GM12878 (cell line): Measurements from ENCODE around the gene IGSF8. TPM values are rescaled to one million over a fixed set of nuclear protein-coding genes. Genes with fewer than 3 reads are reported as not detected.
A peak's percentile ranks its signal among the peaks of the same experiment; 100 is the strongest.

ENCODE experiments used
- ATAC-seq: fragments of 200-7000 bp; cut with Tn5 transposase; 3 replicates; pipeline ENCODE4 v1.9.1; 2020; ENCODE audit warnings: mild to moderate bottlenecking, moderate library complexity
- BruUV-seq: library from RNA; stranded (reverse); fragments of 400-500 nt; replicated peaks from 2 replicates; lab custom pipeline; 2021; lab: Mats Ljungman, UMichigan
- CTCF ChIA-PET: fragments of 300-600 bp; sonication (Branson Sonifier 250); formaldehyde crosslinking; extraction: SDS; loops from one replicate; lab custom pipeline; 2021; ENCODE audit warnings: inconsistent platforms; lab: Yijun Ruan, JAX
- POLR2A ChIA-PET: fragments of 350-600 bp; formaldehyde crosslinking; extraction: SDS; loops from one replicate; lab custom pipeline; 2021; ENCODE audit warnings: inconsistent platforms; lab: Charles Lee
- RAD21 ChIA-PET: fragments of 300-600 bp; sonication (Branson Sonifier 250); formaldehyde crosslinking; loops from one replicate; lab custom pipeline; 2023; ENCODE audit warnings: antibody characterized with exemption; ENCODE audit not compliant: unreplicated experiment; lab: Charles Lee
- SMC1A ChIA-PET: fragments of 300-600 bp; sonication (Branson Sonifier 250); formaldehyde crosslinking; loops from one replicate; lab custom pipeline; 2023; ENCODE audit not compliant: unreplicated experiment, uncharacterized antibody; lab: Charles Lee
- DNase-seq: peaks from one replicate; pipeline ENCODE4 v3.0.0-alpha.2; 2011; ENCODE audit warnings: low read depth, low spot score
- FAIRE-seq: peaks from 3 replicates; lab custom pipeline; 2011; peaks lifted over from hg19 to GRCh38; lab: Jason Lieb, UNC
- H2AFZ ChIP-seq: 2 replicates; pipeline ENCODE4 v1.6.0; 2011; ENCODE audit warnings: low read depth, low read length, control low read depth; ENCODE audit not compliant: control insufficient read depth
- H3K27ac ChIP-seq: 2 replicates; pipeline ENCODE4 v1.5.1; 2011; ENCODE audit warnings: control low read depth; ENCODE audit not compliant: control insufficient read depth, insufficient read depth
- H3K27me3 ChIP-seq, 2 experiments: replicated peaks in 1 of 2; 2 replicates each; pipeline versions ENCODE4 v1.6.0 to v1.6.1; 2011; ENCODE audit warnings: low read length in 1 of 2; ENCODE audit not compliant: control insufficient read depth in 2 of 2, insufficient read depth in 2 of 2
- H3K36me3 ChIP-seq, 2 experiments: 2 replicates each; pipeline ENCODE4 v1.5.1; 2011; ENCODE audit warnings: low read length in 1 of 2; ENCODE audit not compliant: control insufficient read depth in 2 of 2, insufficient read depth in 2 of 2
- H3K4me1 ChIP-seq: 2 replicates; pipeline ENCODE4 v1.6.1; 2011; ENCODE audit warnings: mild to moderate bottlenecking, low read length, moderate library complexity, mixed read lengths; ENCODE audit not compliant: control insufficient read depth, insufficient read depth
- H3K4me2 ChIP-seq: 2 replicates; pipeline ENCODE4 v1.6.0; 2011; ENCODE audit warnings: control low read depth; ENCODE audit not compliant: control insufficient read depth, insufficient read depth
- H3K4me3 ChIP-seq: fragments of 200-600 bp; sonication (generic); 2 replicates; pipeline ENCODE4 v1.5.1; 2016
- H3K79me2 ChIP-seq: 2 replicates; pipeline ENCODE4 v1.6.0; 2011; ENCODE audit warnings: low read length; ENCODE audit not compliant: control insufficient read depth, insufficient read depth
- H3K9ac ChIP-seq: 2 replicates; pipeline ENCODE4 v1.8.0; 2011; ENCODE audit warnings: low read length, control low read depth, mixed read lengths; ENCODE audit not compliant: control insufficient read depth, insufficient read depth
- H3K9me3 ChIP-seq: replicated peaks from 3 replicates; pipeline ENCODE4 v1.5.1; 2011; ENCODE audit warnings: mild to moderate bottlenecking, low read length; ENCODE audit not compliant: control insufficient read depth, insufficient read depth
- H4K20me1 ChIP-seq: 2 replicates; pipeline ENCODE4 v1.6.0; 2011; ENCODE audit not compliant: control insufficient read depth, insufficient read depth
- CBX3 ChIP-seq: fragments of 200-600 bp; sonication (generic); IDR thresholded peaks from 2 replicates; pipeline ENCODE4 v1.6.1; 2016; ENCODE audit warnings: low read depth, borderline replicate concordance
- NR2F1 ChIP-seq: fragments of 450-650 bp; conservative IDR thresholded peaks from 2 replicates; pipeline ENCODE4 v1.6.1; 2017; ENCODE audit warnings: mild to moderate bottlenecking
- PAX8 ChIP-seq: fragments of 450-650 bp; IDR thresholded peaks from 2 replicates; pipeline ENCODE4 v1.6.1; 2017; ENCODE audit warnings: mild to moderate bottlenecking, moderate library complexity
- RAD21 ChIP-seq: IDR thresholded peaks from 2 replicates; pipeline ENCODE4 v1.6.1; 2011; ENCODE audit warnings: mild to moderate bottlenecking, low read depth, low read length, moderate library complexity; ENCODE audit not compliant: insufficient read depth
- SMC3 ChIP-seq: IDR thresholded peaks from 2 replicates; pipeline ENCODE4 v1.6.1; 2011; ENCODE audit warnings: low read length, improper control_type of control experiment, borderline replicate concordance
- SUZ12 ChIP-seq: fragments of 200-600 bp; sonication (generic); IDR thresholded peaks from one replicate; pipeline ENCODE4 v1.6.1; 2018; ENCODE audit warnings: antibody characterized with exemption, mild to moderate bottlenecking; ENCODE audit not compliant: unreplicated experiment
- WGBS: methylation state at CpG from one replicate; pipeline ENCODE4 v1.1.6; 2016; ENCODE audit warnings: low lambda C conversion rate; ENCODE audit not compliant: insufficient replicate concordance, insufficient coverage; ENCODE audit errors: missing lambda C conversion rate; 5-methylcytosine and 5-hydroxymethylcytosine counted together
- in situ Hi-C: fragments of 300-500 bp; cut with MboI; formaldehyde crosslinking; loops from 9 replicates; pipeline ENCODE4 v1.14.3; 2018; ENCODE audit warnings: mixed read lengths
- intact Hi-C: fragments of 100-400 bp; cut with micrococcal nuclease; formaldehyde crosslinking; loops from one replicate; pipeline ENCODE4 v1.14.2; 2022; ENCODE audit not compliant: unreplicated experiment
- polyA plus RNA-seq, 11 experiments: library from polyadenylated mRNA; depleted of rRNA in 4 of 11; unstranded in 6 of 11; stranded (reverse) in 5 of 11; fragments of >200 nt; fragmentation: Nextera tagmentation in 4 of 11; fragmentation: Illumina TruSeq in 1 of 11; extraction: Ambion mirVana in 4 of 11; extraction: Trizol in 1 of 11; gene quantifications; 1 replicate in 1 of 11; 2 replicates in 10 of 11; pipeline versions ENCODE4 v1.2.1 to v1.2.3, GENCODE V29; 2011 to 2016; ENCODE audit warnings: inconsistent platforms in 2 of 11, missing spikeins in 2 of 11, low read depth in 1 of 11
- total RNA-seq, 4 experiments: library from RNA; depleted of rRNA in 3 of 4; stranded (reverse); fragments of >200 nt in 3 of 4; fragmentation: Illumina TruSeq in 1 of 4; extraction: Trizol in 1 of 4; gene quantifications; 2 replicates each; pipeline versions ENCODE4 v1.2.1 to v1.2.3, GENCODE V29; 2013 to 2021
- TF ChIP-seq, protein P1 (sequence below): fragments of 450-650 bp; IDR thresholded peaks from 2 replicates; pipeline ENCODE4 v1.6.1; 2017; ENCODE audit warnings: mild to moderate bottlenecking, low read depth, inconsistent platforms; ENCODE audit not compliant: poor library complexity, severe bottlenecking
- TF ChIP-seq, protein P2 (sequence below): fragments of 450-650 bp; IDR thresholded peaks from 2 replicates; pipeline ENCODE4 v1.6.1; 2016; ENCODE audit warnings: mild to moderate bottlenecking
- TF ChIP-seq, protein P3 (sequence below), 3 experiments: IDR thresholded peaks in 2 of 3; conservative IDR thresholded peaks in 1 of 3; 2 replicates each; pipeline ENCODE4 v1.5.1; 2011; ENCODE audit warnings: low read depth in 3 of 3, low read length in 3 of 3, mild to moderate bottlenecking in 3 of 3, control low read depth in 2 of 3, moderate library complexity in 2 of 3, inconsistent platforms in 1 of 3, mixed read lengths in 1 of 3; ENCODE audit not compliant: control insufficient read depth in 2 of 3, insufficient read depth in 1 of 3; ENCODE audit errors: extremely low read depth in 1 of 3

Gene IGSF8
- total and polyA plus RNA-seq, 10 of the 15 experiments (the other 5 are each of a cell fraction or from before 2014, with no cell fraction given): 0.64 to 24.7 (median 13.9) TPM

DNA sequence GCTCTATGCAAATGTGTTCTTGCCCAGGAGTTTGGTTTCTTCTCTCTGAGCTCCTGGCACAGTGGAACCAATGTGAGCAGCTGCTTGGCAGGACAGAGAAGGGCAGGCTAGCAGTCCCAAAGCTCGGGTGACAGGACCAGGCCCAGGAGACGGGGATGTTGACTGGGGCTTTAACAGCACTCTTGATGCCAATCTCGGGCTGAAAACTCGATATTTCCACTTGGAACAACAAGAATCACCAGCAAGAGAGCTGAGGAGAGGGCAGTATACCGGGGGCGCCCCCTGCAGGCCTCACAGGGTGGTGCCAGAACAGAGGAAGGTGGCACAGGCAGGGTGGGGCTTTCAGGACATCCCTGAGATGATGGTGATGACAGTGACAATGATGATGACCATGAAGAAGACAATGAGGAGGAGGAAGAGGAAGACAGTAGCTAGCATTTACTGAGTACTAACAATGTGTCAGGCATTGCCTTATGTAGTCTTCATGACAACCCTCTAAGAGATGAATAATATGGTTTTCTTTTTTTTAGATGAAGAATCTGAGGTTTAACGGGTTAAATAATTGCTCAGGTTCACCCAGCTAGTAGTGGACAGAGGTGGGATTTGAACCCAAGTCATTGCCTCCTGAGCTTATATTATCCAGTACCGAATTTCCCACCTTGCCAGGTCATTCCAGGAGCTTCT, 19.8 kb downstream of the IGSF8 start:
- ChIA-PET SMC1A (interaction anchor here (0.9 to 8.9 kb wide), 16 partner anchors 10 to 140 kb away, joined by 3 to 89 read pairs (median 4); no protein-coding TSS in a partner anchor), RAD21 (interaction anchor here (0.7 to 4.9 kb wide), 15 partner anchors 8 to 946 kb away, joined by 3 to 50 read pairs (median 3); partner anchors contain the start of genes KCNJ10 and PIGM), POLR2A (interaction anchor here (0.5 to 1.3 kb wide), 3 partner anchors 32 to 163 kb away, joined by 3 to 7 read pairs (median 5); no protein-coding TSS in a partner anchor), CTCF (interaction anchor here (0.7 to 49.8 kb wide), 31 partner anchors 6 to 317 kb away, joined by 3 to 1035 read pairs (median 5); partner anchors contain the start of genes IGSF8, KCNJ10, KCNJ9 and PIGM)
- no peaks in the 10 kb centered on the region for H3K9me3 ChIP-seq
- FAIRE-seq (no peak), ATAC-seq (peak; percentile 96), DNase-seq (no peak)
- no peaks in the 10 kb centered on the region; the same call in 1 of the 2 replicates for H3K4me1 ChIP-seq
- no peaks in the 10 kb centered on the region for H4K20me1 ChIP-seq
- H3K4me3 ChIP-seq: no peak overlapping the region
- in situ Hi-C loops: no loop called here
- H3K36me3 ChIP-seq: no peaks in the 10 kb centered on the region
- H3K27ac ChIP-seq: no peak overlapping the region
- H3K9ac ChIP-seq: no peak overlapping the region
- no peaks in the 10 kb centered on the region for H3K79me2 ChIP-seq
- no peak overlapping the region for H2AFZ ChIP-seq
- peaks cover 0 to 2% of the 10 kb centered on the region in 2 experiments; a peak in 3 of 4 replicates for H3K27me3 ChIP-seq
- intact Hi-C loops: no loop called here
- WGBS: 8% methylated on average over 8 of the region's 8 CpGs
- no TSS peak for BruUV-seq
- TF ChIP-seq SUZ12 (no peak), CBX3 (no peak), PAX8 (no peak), NR2F1 (no peak), RAD21 (peak; percentile 78), SMC3 (peak; percentile 63; the same call in 1 of the 2 replicates)
- TF ChIP-seq, protein P1, sequence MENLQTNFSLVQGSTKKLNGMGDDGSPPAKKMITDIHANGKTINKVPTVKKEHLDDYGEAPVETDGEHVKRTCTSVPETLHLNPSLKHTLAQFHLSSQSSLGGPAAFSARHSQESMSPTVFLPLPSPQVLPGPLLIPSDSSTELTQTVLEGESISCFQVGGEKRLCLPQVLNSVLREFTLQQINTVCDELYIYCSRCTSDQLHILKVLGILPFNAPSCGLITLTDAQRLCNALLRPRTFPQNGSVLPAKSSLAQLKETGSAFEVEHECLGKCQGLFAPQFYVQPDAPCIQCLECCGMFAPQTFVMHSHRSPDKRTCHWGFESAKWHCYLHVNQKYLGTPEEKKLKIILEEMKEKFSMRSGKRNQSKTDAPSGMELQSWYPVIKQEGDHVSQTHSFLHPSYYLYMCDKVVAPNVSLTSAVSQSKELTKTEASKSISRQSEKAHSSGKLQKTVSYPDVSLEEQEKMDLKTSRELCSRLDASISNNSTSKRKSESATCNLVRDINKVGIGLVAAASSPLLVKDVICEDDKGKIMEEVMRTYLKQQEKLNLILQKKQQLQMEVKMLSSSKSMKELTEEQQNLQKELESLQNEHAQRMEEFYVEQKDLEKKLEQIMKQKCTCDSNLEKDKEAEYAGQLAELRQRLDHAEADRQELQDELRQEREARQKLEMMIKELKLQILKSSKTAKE: no peak
- TF ChIP-seq, protein P2, sequence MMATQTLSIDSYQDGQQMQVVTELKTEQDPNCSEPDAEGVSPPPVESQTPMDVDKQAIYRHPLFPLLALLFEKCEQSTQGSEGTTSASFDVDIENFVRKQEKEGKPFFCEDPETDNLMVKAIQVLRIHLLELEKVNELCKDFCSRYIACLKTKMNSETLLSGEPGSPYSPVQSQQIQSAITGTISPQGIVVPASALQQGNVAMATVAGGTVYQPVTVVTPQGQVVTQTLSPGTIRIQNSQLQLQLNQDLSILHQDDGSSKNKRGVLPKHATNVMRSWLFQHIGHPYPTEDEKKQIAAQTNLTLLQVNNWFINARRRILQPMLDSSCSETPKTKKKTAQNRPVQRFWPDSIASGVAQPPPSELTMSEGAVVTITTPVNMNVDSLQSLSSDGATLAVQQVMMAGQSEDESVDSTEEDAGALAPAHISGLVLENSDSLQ: no peak
- TF ChIP-seq, protein P3, sequence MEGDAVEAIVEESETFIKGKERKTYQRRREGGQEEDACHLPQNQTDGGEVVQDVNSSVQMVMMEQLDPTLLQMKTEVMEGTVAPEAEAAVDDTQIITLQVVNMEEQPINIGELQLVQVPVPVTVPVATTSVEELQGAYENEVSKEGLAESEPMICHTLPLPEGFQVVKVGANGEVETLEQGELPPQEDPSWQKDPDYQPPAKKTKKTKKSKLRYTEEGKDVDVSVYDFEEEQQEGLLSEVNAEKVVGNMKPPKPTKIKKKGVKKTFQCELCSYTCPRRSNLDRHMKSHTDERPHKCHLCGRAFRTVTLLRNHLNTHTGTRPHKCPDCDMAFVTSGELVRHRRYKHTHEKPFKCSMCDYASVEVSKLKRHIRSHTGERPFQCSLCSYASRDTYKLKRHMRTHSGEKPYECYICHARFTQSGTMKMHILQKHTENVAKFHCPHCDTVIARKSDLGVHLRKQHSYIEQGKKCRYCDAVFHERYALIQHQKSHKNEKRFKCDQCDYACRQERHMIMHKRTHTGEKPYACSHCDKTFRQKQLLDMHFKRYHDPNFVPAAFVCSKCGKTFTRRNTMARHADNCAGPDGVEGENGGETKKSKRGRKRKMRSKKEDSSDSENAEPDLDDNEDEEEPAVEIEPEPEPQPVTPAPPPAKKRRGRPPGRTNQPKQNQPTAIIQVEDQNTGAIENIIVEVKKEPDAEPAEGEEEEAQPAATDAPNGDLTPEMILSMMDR (IDR thresholded peaks at IDR 0.05 in 2 of 3, conservative IDR thresholded peaks at IDR 0.05 in 1 of 3; ENCODE audit: control insufficient read depth in 2 of 3, extremely low read depth in 1 of 3, insufficient read depth in 1 of 3, low read depth in 3 of 3, low read length in 3 of 3): peak; percentile 78 to 97 (median 92)
- TF ChIP-seq, all 136 proteins: peak for 3
- no peak overlapping the region for H3K4me2 ChIP-seq
